ENCODE measurements around the gene TGM4.

TGM4 gene

GRCh38 chr3:44899683-44900367 is 25.4 kb downstream of the TGM4 start:
- peaks cover 9% of the 10 kb centered on the region for H3K27me3 ChIP-seq
- no peak overlapping the region for H3K27ac ChIP-seq
- no peak for TF ChIP-seq CTCF (IDR thresholded peaks at IDR 0.05)

GRCh38 chr3:44902628-44903027 is 28.2 kb downstream of the TGM4 start:
- H3K4me3 ChIP-seq (ENCODE audit: low read depth in 1 of 2, low read length in 1 of 2) = no peak overlapping the region
- H3K36me3 ChIP-seq = no peaks in the 10 kb centered on the region
- no peaks in the 10 kb centered on the region for H3K4me1 ChIP-seq (ENCODE audit: control insufficient read depth in 1 of 2, insufficient read depth in 1 of 2, low read depth in 1 of 2, low read length in 1 of 2)
- TF ChIP-seq CTCF (IDR thresholded peaks at IDR 0.05) = no peak
- H3K27ac ChIP-seq = no peak overlapping the region
- H3K9me3 ChIP-seq = no peaks in the 10 kb centered on the region
- peaks cover 9% of the 10 kb centered on the region for H3K27me3 ChIP-seq

More at GRCh38 chr3:44899683-44900367, 25.4 kb downstream of the TGM4 start:
- no peaks in the 10 kb centered on the region for H3K9me3 ChIP-seq
- no peaks in the 10 kb centered on the region for H3K36me3 ChIP-seq
- H3K4me3 ChIP-seq (ENCODE audit: low read depth in 1 of 2, low read length in 1 of 2) = no peak overlapping the region
- no peaks in the 10 kb centered on the region for H3K4me1 ChIP-seq (ENCODE audit: control insufficient read depth in 1 of 2, insufficient read depth in 1 of 2, low read depth in 1 of 2, low read length in 1 of 2)

GRCh38 chr3:44903314-44903713 is 28.9 kb downstream of the TGM4 start:
- Histone ChIP-seq H3K4me3 (ENCODE audit: low read depth in 1 of 2, low read length in 1 of 2) (no peak overlapping the region), H3K27ac (no peak overlapping the region), H3K36me3 (no peaks in the 10 kb centered on the region), H3K9me3 (no peaks in the 10 kb centered on the region), H3K4me1 (ENCODE audit: control insufficient read depth in 1 of 2, insufficient read depth in 1 of 2, low read depth in 1 of 2, low read length in 1 of 2) (no peaks in the 10 kb centered on the region), H3K27me3 (peaks cover 9% of the 10 kb centered on the region)
- no peak for TF ChIP-seq CTCF (IDR thresholded peaks at IDR 0.05)

- TF ChIP-seq CTCF (IDR thresholded peaks at IDR 0.05) = no peak
- Histone ChIP-seq H3K36me3 (no peaks in the 10 kb centered on the region), H3K9me3 (no peaks in the 10 kb centered on the region), H3K4me1 (ENCODE audit: control insufficient read depth in 1 of 2, insufficient read depth in 1 of 2, low read depth in 1 of 2, low read length in 1 of 2) (no peaks in the 10 kb centered on the region), H3K4me3 (ENCODE audit: low read depth in 1 of 2, low read length in 1 of 2) (no peak overlapping the region), H3K27me3 (peaks cover 12% of the 10 kb centered on the region), H3K27ac (no peak overlapping the region)
Observed at GRCh38 chr3:44903751-44904150, 29.3 kb downstream of the TGM4 start.

GRCh38 chr3:44905446-44906157 is 31.2 kb downstream of the TGM4 start:
- Histone ChIP-seq H3K4me1 (ENCODE audit: control insufficient read depth in 1 of 2, insufficient read depth in 1 of 2, low read depth in 1 of 2, low read length in 1 of 2) (no peaks in the 10 kb centered on the region), H3K27ac (no peak overlapping the region), H3K4me3 (ENCODE audit: low read depth in 1 of 2, low read length in 1 of 2) (no peak overlapping the region), H3K27me3 (peaks cover 30% of the 10 kb centered on the region), H3K9me3 (no peaks in the 10 kb centered on the region), H3K36me3 (no peaks in the 10 kb centered on the region)
- no peak for TF ChIP-seq CTCF (IDR thresholded peaks at IDR 0.05)
